GM20431 (cell line): ENCODE measurements around the gene MED25.
"Not testable (repeated sequence)": the region's sequence is repeated elsewhere in the genome, so short reads cannot be mapped to it uniquely, and the experiment has no call there.

Experiments used
- in situ Hi-C: fragments of 300-500 bp; cut with MseI, MboI; formaldehyde crosslinking; loops from one replicate; pipeline ENCODE4 v1.15.0; 2020; ENCODE audit warnings: low sequenced_read_pairs; ENCODE audit not compliant: unreplicated experiment

Gene MED25

GRCh38 chr19:49812997-49813861 is 4.9 kb upstream of the MED25 start, which contains the start of gene FUZ:
TSS of gene FUZ (minus strand) at chr19:49813292. CDS start at chr19:49813106, 186 bp downstream.
- in situ Hi-C loops: no loop called here

GRCh38 chr19:49814010-49814409 is 4.1 kb upstream of the MED25 start:
- in situ Hi-C loops: no loop called here

GRCh38 chr19:49816590-49816989 is 1.5 kb upstream of the MED25 start:
- in situ Hi-C loops: no loop called here

- in situ Hi-C loops: no loop called here
Measured at GRCh38 chr19:49818649-49819370, 721 bp downstream of the MED25 start.

GRCh38 chr19:49819452-49820115 is 1.5 kb downstream of the MED25 start:
- in situ Hi-C loops: not testable (repeated sequence)

- in situ Hi-C loops: no loop called here
Measured at GRCh38 chr19:49820125-49820524, 2.0 kb downstream of the MED25 start.

GRCh38 chr19:49823472-49823871 is 5.4 kb downstream of the MED25 start:
- in situ Hi-C loops: no loop called here

GRCh38 chr19:49824662-49825061 is 6.6 kb downstream of the MED25 start:
- in situ Hi-C loops: no loop called here

- in situ Hi-C loops: no loop called here
Measured at GRCh38 chr19:49827034-49827433, 8.9 kb downstream of the MED25 start.

GRCh38 chr19:49829200-49829599 is 11.1 kb downstream of the MED25 start:
- in situ Hi-C loops: no loop called here

- in situ Hi-C loops: no loop called here
Measured at GRCh38 chr19:49829721-49830120, 11.6 kb downstream of the MED25 start.

- in situ Hi-C loops: no loop called here
Measured at GRCh38 chr19:49830766-49831165, 12.7 kb downstream of the MED25 start.

- in situ Hi-C loops: no loop called here
Measured at GRCh38 chr19:49831592-49831991, 13.5 kb downstream of the MED25 start.

GRCh38 chr19:49832556-49832955 is 14.5 kb downstream of the MED25 start:
- in situ Hi-C loops: no loop called here

GRCh38 chr19:49833599-49833998 is 15.5 kb downstream of the MED25 start:
- in situ Hi-C loops: no loop called here

- in situ Hi-C loops: no loop called here
Measured at GRCh38 chr19:49835562-49835961, 17.5 kb downstream of the MED25 start.

GRCh38 chr19:49836176-49837008 is 18.3 kb downstream of the MED25 start:
- in situ Hi-C loops: no loop called here

GRCh38 chr19:49837009-49837310 is 18.9 kb downstream of the MED25 start:
- in situ Hi-C loops: no loop called here

- in situ Hi-C loops: no loop called here
Measured at GRCh38 chr19:49837425-49837824, 19.3 kb downstream of the MED25 start.
